Measurements from ENCODE around the gene ATG101. TPM values are rescaled to one million over a fixed set of nuclear protein-coding genes. Genes with fewer than 3 reads are reported as not detected.

Gene ATG101
- total and polyA plus RNA-seq, 4 donors: 22.1 to 64.3 (median 36.7) TPM

GRCh38 chr12:52059582-52060497 is 9.9 kb upstream of the ATG101 start:
- H3K27me3 ChIP-seq (ENCODE audit: control insufficient read depth in 3 of 3, insufficient read depth in 3 of 3, low read length in 2 of 3): no peaks in the 10 kb centered on the region
- no peak for TF ChIP-seq CTCF (IDR thresholded peaks at IDR 0.05; ENCODE audit: control extremely low read depth, extremely low read depth)
- 82 to 84% methylated on average over 12 of the region's 12 CpGs for WGBS, 2 donors
- peaks cover 0 to 2% (median 0%) of the 10 kb centered on the region in 4 donors for H3K9me3 ChIP-seq (ENCODE audit: control insufficient read depth in 4 of 4, insufficient read depth in 3 of 4, low read length in 3 of 4)
- no peak overlapping the region for H3K27ac ChIP-seq (ENCODE audit: low read depth in 1 of 2, low read length in 1 of 2)
- H3K4me1 ChIP-seq (ENCODE audit: control insufficient read depth in 5 of 5, insufficient read depth in 5 of 5, low read length in 5 of 5): peaks cover 0 to 12% (median 0%) of the 10 kb centered on the region in 5 donors
- H3K4me3 ChIP-seq: no peak overlapping the region
- H3K36me3 ChIP-seq (ENCODE audit: control insufficient read depth in 4 of 4, insufficient read depth in 4 of 4, low read length in 4 of 4): peaks cover 3 to 34% (median 8%) of the 10 kb centered on the region in 4 donors
- ATAC-seq (ENCODE audit: insufficient read depth, low FRiP score) (no peak), DNase-seq (peak in 1 of 3 donors; percentile 34)
- H3K9ac ChIP-seq (ENCODE audit: insufficient read depth in 1 of 2, low read length in 2 of 2): no peak overlapping the region

- H3K27ac ChIP-seq (ENCODE audit: low read depth in 1 of 2, low read length in 1 of 2): no peak overlapping the region
- H3K4me1 ChIP-seq (ENCODE audit: control insufficient read depth in 5 of 5, insufficient read depth in 5 of 5, low read length in 5 of 5): peaks cover 0 to 7% (median 0%) of the 10 kb centered on the region in 5 donors
- H3K36me3 ChIP-seq (ENCODE audit: control insufficient read depth in 4 of 4, insufficient read depth in 4 of 4, low read length in 4 of 4): peaks cover 3 to 26% (median 5%) of the 10 kb centered on the region in 4 donors
- H3K9me3 ChIP-seq (ENCODE audit: control insufficient read depth in 4 of 4, insufficient read depth in 3 of 4, low read length in 3 of 4): peaks cover 0 to 2% (median 0%) of the 10 kb centered on the region in 4 donors
- H3K4me3 ChIP-seq: no peak overlapping the region
- TF ChIP-seq CTCF (IDR thresholded peaks at IDR 0.05; ENCODE audit: control extremely low read depth, extremely low read depth): no peak
- no peak overlapping the region for H3K9ac ChIP-seq (ENCODE audit: insufficient read depth in 1 of 2, low read length in 2 of 2)
- WGBS, 2 donors: 88 to 89% methylated on average over 14 of the region's 14 CpGs
- DNase-seq (peak in 1 of 3 donors; percentile 13), ATAC-seq (ENCODE audit: insufficient read depth, low FRiP score) (no peak)
- no peaks in the 10 kb centered on the region for H3K27me3 ChIP-seq (ENCODE audit: control insufficient read depth in 3 of 3, insufficient read depth in 3 of 3, low read length in 2 of 3)
Observed at GRCh38 chr12:52060498-52061177, 9.1 kb upstream of the ATG101 start.

- Histone ChIP-seq H3K27ac (ENCODE audit: low read depth in 1 of 2, low read length in 1 of 2) (no peak overlapping the region), H3K4me3 (no peak overlapping the region), H3K36me3 (ENCODE audit: control insufficient read depth in 4 of 4, insufficient read depth in 4 of 4, low read length in 4 of 4) (peaks cover 3 to 18% (median 5%) of the 10 kb centered on the region in 4 donors), H3K4me1 (ENCODE audit: control insufficient read depth in 5 of 5, insufficient read depth in 5 of 5, low read length in 5 of 5) (peaks cover 0 to 6% (median 0%) of the 10 kb centered on the region in 5 donors), H3K27me3 (ENCODE audit: control insufficient read depth in 3 of 3, insufficient read depth in 3 of 3, low read length in 2 of 3) (no peaks in the 10 kb centered on the region), H3K9ac (ENCODE audit: insufficient read depth in 1 of 2, low read length in 2 of 2) (no peak overlapping the region), H3K9me3 (ENCODE audit: control insufficient read depth in 4 of 4, insufficient read depth in 3 of 4, low read length in 3 of 4) (peaks cover 0 to 2% (median 0%) of the 10 kb centered on the region in 4 donors)
- TF ChIP-seq CTCF (IDR thresholded peaks at IDR 0.05; ENCODE audit: control extremely low read depth, extremely low read depth): no peak
- no peak for ATAC-seq (ENCODE audit: insufficient read depth, low FRiP score)
- peak in 1 of 3 donors; percentile 56 for DNase-seq
- 73 to 85% methylated on average over 12 of the region's 12 CpGs for WGBS, 2 donors
Observed at GRCh38 chr12:52061470-52062166, 8.2 kb upstream of the ATG101 start.
